ENCODE measurements around the gene PLA2R1.

GRCh38 chr2:160061533-160061932 lies 882 bp downstream of the PLA2R1 start:
- TF ChIP-seq CTCF (IDR thresholded peaks at IDR 0.05) (no peak), POLR2A (IDR thresholded peaks at IDR 0.05) (no peak)
